ENCODE measurements around the gene LRRC32. TPM values are rescaled to one million over a fixed set of nuclear protein-coding genes. Genes with fewer than 3 reads are reported as not detected.
A peak's percentile ranks its signal among the peaks of the same experiment; 100 is the strongest.
"Not testable (repeated sequence)": the region's sequence is repeated elsewhere in the genome, so short reads cannot be mapped to it uniquely, and the experiment has no call there.

The LRRC32 gene
- total RNA-seq, 4 donors from 2014 or later = 15.6 to 42.5 (median 17.9) TPM

- Histone ChIP-seq H3K4me1 (peaks cover 0 to 43% of the 10 kb centered on the region in 2 donors), H3K27me3 (no peaks in the 10 kb centered on the region), H3K4me3 (replicated peaks in 1 of 3) (no peak overlapping the region), H3K36me3 (no peaks in the 10 kb centered on the region), H3K27ac (no peak overlapping the region), H3K9me3 (no peaks in the 10 kb centered on the region)
- intact Hi-C loops (cut with DNase I) = no loop called here
- TF ChIP-seq POLR2A (IDR thresholded peaks at IDR 0.05) (no peak), CTCF (IDR thresholded peaks at IDR 0.05) (no peak)
- DNase-seq = no peak
- WGBS, 2 donors = 90% methylated on average over 4 of the region's 4 CpGs
Observed at GRCh38 chr11:76612226-76612625, 58.3 kb downstream of the LRRC32 start.

- TF ChIP-seq CTCF (IDR thresholded peaks at IDR 0.05) = no peak
- TF ChIP-seq POLR2A (IDR thresholded peaks at IDR 0.05) = no peak
- H3K27me3 ChIP-seq = no peaks in the 10 kb centered on the region
- H3K4me3 ChIP-seq (replicated peaks in 1 of 3) = no peak overlapping the region
- no peaks in the 10 kb centered on the region for H3K9me3 ChIP-seq
- H3K4me1 ChIP-seq = peaks cover 0 to 32% of the 10 kb centered on the region in 2 donors
- H3K36me3 ChIP-seq = no peaks in the 10 kb centered on the region
- no peak for DNase-seq
- peak overlapping the region in 1 of 3 donors; percentile 8 for H3K27ac ChIP-seq
- intact Hi-C loops (cut with DNase I) = no loop called here
- 43 to 57% methylated on average over 8 of the region's 8 CpGs for WGBS, 2 donors
Observed at GRCh38 chr11:76610871-76611475, 59.6 kb downstream of the LRRC32 start.

GRCh38 chr11:76610371-76610770, 60.2 kb downstream of the LRRC32 start:
- DNase-seq = no peak
- intact Hi-C loops (cut with DNase I) = no loop called here
- Histone ChIP-seq H3K27ac (peak overlapping the region in 1 of 3 donors; percentile 17), H3K4me3 (replicated peaks in 1 of 3) (no peak overlapping the region), H3K4me1 (peaks cover 0 to 35% of the 10 kb centered on the region in 2 donors), H3K27me3 (no peaks in the 10 kb centered on the region), H3K36me3 (no peaks in the 10 kb centered on the region), H3K9me3 (no peaks in the 10 kb centered on the region)
- 81% methylated on average over 4 of the region's 4 CpGs for WGBS, 2 donors
- TF ChIP-seq POLR2A (IDR thresholded peaks at IDR 0.05) = no peak
- no peak for TF ChIP-seq CTCF (IDR thresholded peaks at IDR 0.05)

- no peaks in the 10 kb centered on the region for H3K27me3 ChIP-seq
- H3K36me3 ChIP-seq = no peaks in the 10 kb centered on the region
- 70 to 72% methylated on average over 7 to 8 of the region's 8 CpGs for WGBS, 2 donors
- TF ChIP-seq POLR2A (IDR thresholded peaks at IDR 0.05) (no peak), CTCF (IDR thresholded peaks at IDR 0.05) (no peak)
- peaks cover under 1 to 36% of the 10 kb centered on the region in 2 donors for H3K4me1 ChIP-seq
- intact Hi-C loops (cut with DNase I) = no loop called here
- H3K9me3 ChIP-seq = no peaks in the 10 kb centered on the region
- no peak for DNase-seq
- H3K27ac ChIP-seq = peak overlapping the region in 1 of 3 donors; percentile 17
- H3K4me3 ChIP-seq (replicated peaks in 1 of 3) = no peak overlapping the region
Observed at GRCh38 chr11:76609736-76610370, 60.7 kb downstream of the LRRC32 start.

- peaks cover 3 to 33% of the 10 kb centered on the region in 2 donors for H3K4me1 ChIP-seq
- H3K36me3 ChIP-seq; H3K27ac ChIP-seq; H3K27me3 ChIP-seq; DNase-seq; H3K9me3 ChIP-seq; H3K4me3 ChIP-seq (replicated peaks in 1 of 3); intact Hi-C loops (cut with DNase I): not testable (repeated sequence)
- 92 to 95% methylated on average over 8 to 12 of the region's 27 CpGs for WGBS, 2 donors
Observed at GRCh38 chr11:76608879-76609460, 61.6 kb downstream of the LRRC32 start.

- H3K27me3 ChIP-seq; DNase-seq; H3K27ac ChIP-seq; H3K36me3 ChIP-seq; H3K9me3 ChIP-seq; H3K4me3 ChIP-seq (replicated peaks in 1 of 3); intact Hi-C loops (cut with DNase I): not testable (repeated sequence)
- H3K4me1 ChIP-seq = peaks cover 3 to 36% of the 10 kb centered on the region in 2 donors
- 93 to 98% methylated on average over 11 of the region's 11 CpGs for WGBS, 2 donors
Observed at GRCh38 chr11:76608228-76608627, 62.3 kb downstream of the LRRC32 start.

All from thyroid gland (tissue), 4 donors.